Neural crest cell (in vitro differentiated cells): ENCODE results near the gene MTHFD1L. TPM values are rescaled to one million over a fixed set of nuclear protein-coding genes. Genes with fewer than 3 reads are reported as not detected.

Experiments used
- DNase-seq: peaks from one replicate; pipeline ENCODE4 v3.0.0; 2021; ENCODE audit warnings: low read depth, mixed read lengths, low spot score
- H3K27ac Mint-ChIP-seq: one replicate; pipeline ENCODE4 v1.8.0; 2021; ENCODE audit warnings: mild to moderate bottlenecking, mixed read lengths; ENCODE audit not compliant: unreplicated experiment
- H3K27me3 Mint-ChIP-seq: 2 replicates; pipeline ENCODE4 v1.8.0; 2021; ENCODE audit warnings: low read depth, mild to moderate bottlenecking, mixed read lengths
- H3K36me3 Mint-ChIP-seq: 2 replicates; pipeline ENCODE4 v1.8.0; 2021; ENCODE audit warnings: low read depth, mild to moderate bottlenecking, mixed read lengths
- H3K4me1 Mint-ChIP-seq: 2 replicates; pipeline ENCODE4 v1.8.0; 2021; ENCODE audit warnings: mixed read lengths
- H3K4me3 Mint-ChIP-seq: one replicate; pipeline ENCODE4 v1.8.0; 2021; ENCODE audit warnings: mild to moderate bottlenecking, mixed read lengths
- H3K9me3 Mint-ChIP-seq: 2 replicates; pipeline ENCODE4 v1.8.0; 2021; ENCODE audit warnings: mixed read lengths
- total RNA-seq: library from RNA; stranded (reverse); gene quantifications from 2 replicates; pipeline ENCODE4 v1.2.1, GENCODE V29; 2021
- TF ChIP-seq, protein P1 (sequence below): fragments of 200-600 bp; sonication (generic); conservative IDR thresholded peaks from 2 replicates; pipeline ENCODE4 v1.5.0; 2021; ENCODE audit warnings: antibody characterized with exemption, mild to moderate bottlenecking

MTHFD1L gene
- total RNA-seq, 1 donor from 2014 or later = 71.3 TPM

DNA sequence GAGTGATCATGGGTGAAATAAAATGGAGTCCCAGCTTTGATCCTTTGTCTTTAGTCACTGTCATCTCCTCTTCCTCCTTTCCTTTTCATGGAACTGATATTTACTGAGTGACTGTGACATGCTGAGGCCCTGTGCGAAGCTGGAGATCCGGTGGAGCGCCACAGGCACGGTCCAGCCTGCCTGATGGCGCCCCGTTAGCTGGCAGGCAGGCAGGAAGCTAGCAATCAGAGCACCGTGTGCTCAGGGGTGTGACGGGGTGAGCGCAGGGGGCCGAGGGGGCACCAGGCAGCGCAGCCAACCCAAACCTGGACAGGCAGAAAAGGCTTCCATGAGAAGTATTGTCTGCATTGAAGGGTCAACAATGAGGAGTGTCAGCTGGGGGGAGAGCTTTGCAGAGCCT is 274.0 kb downstream of the MTHFD1L start:
- DNase-seq = no peak
- Mint-ChIP-seq H3K36me3 (no peaks in the 10 kb centered on the region), H3K27me3 (no peaks in the 10 kb centered on the region), H3K9me3 (no peaks in the 10 kb centered on the region), H3K4me3 (no peak overlapping the region), H3K4me1 (peaks cover 50% of the 10 kb centered on the region), H3K27ac (peak overlapping the region; percentile 52)
- TF ChIP-seq, protein P1, sequence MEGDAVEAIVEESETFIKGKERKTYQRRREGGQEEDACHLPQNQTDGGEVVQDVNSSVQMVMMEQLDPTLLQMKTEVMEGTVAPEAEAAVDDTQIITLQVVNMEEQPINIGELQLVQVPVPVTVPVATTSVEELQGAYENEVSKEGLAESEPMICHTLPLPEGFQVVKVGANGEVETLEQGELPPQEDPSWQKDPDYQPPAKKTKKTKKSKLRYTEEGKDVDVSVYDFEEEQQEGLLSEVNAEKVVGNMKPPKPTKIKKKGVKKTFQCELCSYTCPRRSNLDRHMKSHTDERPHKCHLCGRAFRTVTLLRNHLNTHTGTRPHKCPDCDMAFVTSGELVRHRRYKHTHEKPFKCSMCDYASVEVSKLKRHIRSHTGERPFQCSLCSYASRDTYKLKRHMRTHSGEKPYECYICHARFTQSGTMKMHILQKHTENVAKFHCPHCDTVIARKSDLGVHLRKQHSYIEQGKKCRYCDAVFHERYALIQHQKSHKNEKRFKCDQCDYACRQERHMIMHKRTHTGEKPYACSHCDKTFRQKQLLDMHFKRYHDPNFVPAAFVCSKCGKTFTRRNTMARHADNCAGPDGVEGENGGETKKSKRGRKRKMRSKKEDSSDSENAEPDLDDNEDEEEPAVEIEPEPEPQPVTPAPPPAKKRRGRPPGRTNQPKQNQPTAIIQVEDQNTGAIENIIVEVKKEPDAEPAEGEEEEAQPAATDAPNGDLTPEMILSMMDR = no peak

DNA sequence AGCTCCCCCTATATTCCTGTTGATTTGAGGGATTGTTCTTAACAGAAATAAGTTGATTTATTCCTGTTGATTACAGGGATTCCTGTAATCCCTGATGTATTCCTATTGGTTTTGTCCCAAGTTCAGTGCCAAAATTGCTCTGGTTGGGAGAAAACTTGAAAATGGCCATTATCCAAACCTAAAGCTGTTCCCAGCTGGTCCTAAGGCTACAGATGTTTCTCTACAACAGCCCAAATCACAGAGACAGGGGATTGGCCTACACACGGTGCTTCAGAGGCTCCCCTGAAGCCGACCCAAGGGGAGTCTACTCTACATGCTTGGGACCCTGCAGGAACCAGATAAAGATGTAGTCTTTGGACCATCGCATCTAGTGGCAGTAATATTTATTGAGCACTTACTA is 275.3 kb downstream of the MTHFD1L start:
- Mint-ChIP-seq H3K36me3 (no peaks in the 10 kb centered on the region), H3K27ac (no peak overlapping the region)

DNA sequence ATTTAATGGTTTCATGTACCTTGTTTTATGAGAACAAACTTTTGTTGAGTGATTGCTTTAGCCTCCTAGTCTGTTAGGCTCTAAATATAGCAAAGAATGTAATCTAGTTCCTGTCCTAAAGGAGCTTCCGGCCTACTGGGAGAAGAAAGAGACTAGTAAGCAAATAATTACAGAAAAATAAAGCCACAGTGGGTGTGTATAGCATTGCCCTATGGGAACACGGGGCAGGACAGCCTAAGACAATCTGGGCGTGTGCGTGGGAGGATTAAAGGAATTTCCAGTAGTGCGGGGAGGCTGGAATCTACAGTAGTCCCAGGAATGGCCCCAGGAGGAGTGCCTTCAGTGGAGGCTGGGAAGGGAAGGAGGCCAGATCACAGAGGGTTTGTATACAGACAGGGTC is 276.2 kb downstream of the MTHFD1L start:
- Mint-ChIP-seq H3K27ac (peak overlapping the region; percentile 29), H3K4me3 (no peak overlapping the region), H3K9me3 (peaks cover 3% of the 10 kb centered on the region), H3K27me3 (no peaks in the 10 kb centered on the region), H3K36me3 (no peaks in the 10 kb centered on the region), H3K4me1 (peaks cover 46% of the 10 kb centered on the region)
- no peak for DNase-seq
- TF ChIP-seq, protein P1 = no peak

More for the DNA sequence above, 275.3 kb downstream of the MTHFD1L start:
- Mint-ChIP-seq H3K4me3 (no peak overlapping the region), H3K9me3 (peaks cover under 1% of the 10 kb centered on the region), H3K4me1 (peaks cover 51% of the 10 kb centered on the region), H3K27me3 (no peaks in the 10 kb centered on the region)
- no peak for DNase-seq
- TF ChIP-seq, protein P1 = no peak

DNA sequence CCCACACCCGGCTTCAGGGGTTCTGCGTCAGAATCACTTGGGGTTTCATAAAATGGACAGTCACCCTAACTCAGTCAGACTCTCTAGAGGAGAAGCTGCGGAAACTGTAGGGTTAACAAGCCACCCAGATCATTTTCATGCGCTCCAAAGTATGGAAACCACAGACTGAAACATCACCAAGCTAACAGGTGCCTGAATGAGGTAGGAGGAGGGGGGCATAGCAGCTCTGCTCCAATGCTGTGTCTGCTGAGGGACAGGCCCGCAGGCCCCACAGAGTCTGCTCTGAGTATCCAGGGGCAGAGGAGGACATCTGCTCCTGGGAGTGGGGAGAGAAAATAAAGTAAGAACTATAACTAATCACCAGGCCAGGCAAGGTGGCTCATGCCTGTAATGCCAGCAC is 277.2 kb downstream of the MTHFD1L start:
- Mint-ChIP-seq H3K27ac (no peak overlapping the region), H3K36me3 (no peaks in the 10 kb centered on the region), H3K9me3 (peaks cover 5% of the 10 kb centered on the region), H3K27me3 (no peaks in the 10 kb centered on the region), H3K4me1 (peaks cover 39% of the 10 kb centered on the region), H3K4me3 (no peak overlapping the region)
- no peak for DNase-seq
- TF ChIP-seq, protein P1 = no peak

DNA sequence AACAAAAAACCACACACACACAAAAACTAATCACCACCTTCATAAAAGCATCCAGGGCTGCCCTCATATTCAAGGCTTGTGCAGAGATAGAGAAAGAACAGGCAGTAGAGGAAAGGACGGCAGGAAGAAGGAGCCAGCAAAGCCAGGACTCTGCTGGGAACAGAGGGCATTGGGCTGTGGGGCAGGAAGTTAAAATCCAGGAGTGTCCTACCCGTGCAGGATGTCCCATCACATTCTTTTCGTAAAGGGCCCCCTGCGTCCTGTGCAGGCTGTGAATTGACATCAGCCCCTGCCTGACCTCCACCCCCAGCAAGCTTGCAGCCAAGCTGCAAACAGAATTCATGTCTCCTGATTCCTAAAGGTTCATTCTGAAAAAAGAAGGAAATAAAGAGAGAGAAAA is 277.8 kb downstream of the MTHFD1L start:
- no peak overlapping the region for H3K27ac Mint-ChIP-seq
- peaks cover 39% of the 10 kb centered on the region for H3K4me1 Mint-ChIP-seq
- peaks cover 5% of the 10 kb centered on the region for H3K9me3 Mint-ChIP-seq
- no peak for DNase-seq
- H3K36me3 Mint-ChIP-seq = no peaks in the 10 kb centered on the region
- TF ChIP-seq, protein P1 = no peak
- no peak overlapping the region for H3K4me3 Mint-ChIP-seq
- no peaks in the 10 kb centered on the region for H3K27me3 Mint-ChIP-seq

DNA sequence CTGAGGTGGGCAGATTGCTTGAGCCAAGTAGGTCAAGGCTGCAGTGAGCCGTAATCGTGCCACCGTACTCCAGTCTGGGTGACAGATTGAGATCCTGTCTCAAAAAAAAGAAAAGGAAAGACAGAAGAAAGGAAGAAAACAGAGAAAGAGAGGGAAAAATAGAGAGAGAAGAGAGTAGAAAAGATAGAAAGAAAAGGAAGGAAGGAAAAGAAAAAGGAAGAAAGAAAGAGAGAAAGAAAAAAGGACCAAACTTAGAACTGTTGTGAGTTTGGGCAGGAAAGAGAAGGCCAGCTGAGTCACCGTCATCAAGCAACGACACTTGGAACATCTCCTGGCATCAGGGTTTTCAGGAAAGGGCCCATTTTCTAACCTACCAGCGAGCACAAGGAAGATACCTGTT is 278.3 kb downstream of the MTHFD1L start:
- peaks cover 39% of the 10 kb centered on the region for H3K4me1 Mint-ChIP-seq
- TF ChIP-seq, protein P1 = no peak
- H3K27ac Mint-ChIP-seq = no peak overlapping the region
- H3K27me3 Mint-ChIP-seq = no peaks in the 10 kb centered on the region
- H3K36me3 Mint-ChIP-seq = no peaks in the 10 kb centered on the region
- H3K4me3 Mint-ChIP-seq = no peak overlapping the region
- DNase-seq = no peak
- peaks cover 5% of the 10 kb centered on the region for H3K9me3 Mint-ChIP-seq
